Measurements from ENCODE around the gene NT5C1B. TPM values are rescaled to one million over a fixed set of nuclear protein-coding genes. Genes with fewer than 3 reads are reported as not detected.
A peak's percentile ranks its signal among the peaks of the same experiment; 100 is the strongest.

The NT5C1B gene
- total RNA-seq, 2 donors from 2014 or later: not detected

DNA sequence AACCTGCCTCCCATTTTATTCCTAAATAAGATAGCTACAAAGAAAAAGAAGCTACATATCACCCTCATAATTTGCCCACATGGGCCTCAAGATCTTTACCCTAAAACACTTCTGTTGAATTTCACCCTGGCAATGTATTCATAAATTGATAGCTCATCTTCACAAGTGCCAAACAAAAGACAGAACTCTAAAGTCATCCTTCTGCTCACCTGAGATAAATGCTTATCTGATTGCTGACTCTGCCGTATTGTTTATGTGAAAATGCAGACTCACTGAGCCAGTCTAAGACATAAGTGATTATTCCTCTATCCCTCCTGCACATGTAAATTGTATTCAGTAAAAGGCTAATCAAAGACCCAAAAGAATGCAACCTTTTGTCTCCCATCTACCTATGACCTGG, 30.9 kb downstream of the NT5C1B start:
- H3K4me1 Mint-ChIP-seq: peaks cover 22% of the 10 kb centered on the region
- no peak overlapping the region for H3K27ac Mint-ChIP-seq
- WGBS, 2 experiments (ENCODE audit: insufficient coverage in 1 of 2, insufficient read length in 1 of 2): 97% methylated on average over 1 of the region's 1 CpG; no CpG with 5 or more reads in 1 of the 2 experiments

DNA sequence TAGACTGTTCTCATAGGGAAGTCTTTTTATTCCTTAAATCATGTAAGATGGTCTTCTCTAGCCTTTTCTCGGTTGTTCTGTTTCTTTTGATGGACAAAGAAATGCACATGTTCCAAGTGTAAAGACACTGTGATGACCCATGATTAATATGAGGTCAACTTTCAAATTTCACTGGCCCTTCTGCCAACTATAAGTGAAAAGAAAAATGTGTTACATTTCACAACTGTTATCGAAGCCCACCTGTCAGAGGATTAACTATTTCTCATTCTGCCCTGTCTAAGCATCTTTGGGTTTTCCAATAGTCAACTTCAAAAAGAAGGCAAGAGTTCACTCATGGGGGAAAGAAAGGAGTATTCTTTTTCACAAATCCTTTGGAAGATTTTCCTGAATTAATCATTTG, 32.2 kb downstream of the NT5C1B start:
- no peaks in the 10 kb centered on the region for H3K27me3 Mint-ChIP-seq (ENCODE audit: insufficient read depth)
- no peaks in the 10 kb centered on the region for H3K9me3 ChIP-seq (ENCODE audit: control insufficient read depth, low read length)
- no peak overlapping the region for H3K4me3 ChIP-seq (ENCODE audit: low read length)
- H3K36me3 Mint-ChIP-seq (ENCODE audit: low read depth): peaks cover 16% of the 10 kb centered on the region
- H3K36me3 ChIP-seq (ENCODE audit: control insufficient read depth, insufficient read depth, low read length): peaks cover 21% of the 10 kb centered on the region
- no peak overlapping the region for H3K27ac ChIP-seq (ENCODE audit: low read depth, low read length)
- H3K4me3 Mint-ChIP-seq: no peak overlapping the region
- H3K9me3 Mint-ChIP-seq: no peaks in the 10 kb centered on the region
- H3K27ac Mint-ChIP-seq: no peak overlapping the region
- H3K4me1 ChIP-seq (ENCODE audit: control insufficient read depth, insufficient read depth, low read length): peaks cover 7% of the 10 kb centered on the region
- no peak overlapping the region for H3K9ac ChIP-seq (ENCODE audit: extremely low read depth, low read length, poor library complexity, severe bottlenecking)
- no peaks in the 10 kb centered on the region for H3K27me3 ChIP-seq (ENCODE audit: control insufficient read depth, insufficient read depth, low read length, poor library complexity, severe bottlenecking)
- WGBS, 2 experiments (ENCODE audit: insufficient coverage in 1 of 2, insufficient read length in 1 of 2): 96 to 99% methylated on average over 2 of the region's 2 CpGs
- DNase-seq: no peak
- H3K4me1 Mint-ChIP-seq: peaks cover 22% of the 10 kb centered on the region
- TF ChIP-seq, protein P1, sequence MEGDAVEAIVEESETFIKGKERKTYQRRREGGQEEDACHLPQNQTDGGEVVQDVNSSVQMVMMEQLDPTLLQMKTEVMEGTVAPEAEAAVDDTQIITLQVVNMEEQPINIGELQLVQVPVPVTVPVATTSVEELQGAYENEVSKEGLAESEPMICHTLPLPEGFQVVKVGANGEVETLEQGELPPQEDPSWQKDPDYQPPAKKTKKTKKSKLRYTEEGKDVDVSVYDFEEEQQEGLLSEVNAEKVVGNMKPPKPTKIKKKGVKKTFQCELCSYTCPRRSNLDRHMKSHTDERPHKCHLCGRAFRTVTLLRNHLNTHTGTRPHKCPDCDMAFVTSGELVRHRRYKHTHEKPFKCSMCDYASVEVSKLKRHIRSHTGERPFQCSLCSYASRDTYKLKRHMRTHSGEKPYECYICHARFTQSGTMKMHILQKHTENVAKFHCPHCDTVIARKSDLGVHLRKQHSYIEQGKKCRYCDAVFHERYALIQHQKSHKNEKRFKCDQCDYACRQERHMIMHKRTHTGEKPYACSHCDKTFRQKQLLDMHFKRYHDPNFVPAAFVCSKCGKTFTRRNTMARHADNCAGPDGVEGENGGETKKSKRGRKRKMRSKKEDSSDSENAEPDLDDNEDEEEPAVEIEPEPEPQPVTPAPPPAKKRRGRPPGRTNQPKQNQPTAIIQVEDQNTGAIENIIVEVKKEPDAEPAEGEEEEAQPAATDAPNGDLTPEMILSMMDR (conservative IDR thresholded peaks at IDR 0.05): no peak

More for the DNA sequence above, 30.9 kb downstream of the NT5C1B start:
- TF ChIP-seq, protein P1 (conservative IDR thresholded peaks at IDR 0.05): no peak
- H3K36me3 ChIP-seq (ENCODE audit: control insufficient read depth, insufficient read depth, low read length): peaks cover 21% of the 10 kb centered on the region
- no peaks in the 10 kb centered on the region for H3K27me3 ChIP-seq (ENCODE audit: control insufficient read depth, insufficient read depth, low read length, poor library complexity, severe bottlenecking)
- Mint-ChIP-seq H3K36me3 (ENCODE audit: low read depth) (peaks cover 16% of the 10 kb centered on the region), H3K9me3 (no peaks in the 10 kb centered on the region), H3K27me3 (ENCODE audit: insufficient read depth) (no peaks in the 10 kb centered on the region), H3K4me3 (peak overlapping the region; percentile 82)
- H3K9ac ChIP-seq (ENCODE audit: extremely low read depth, low read length, poor library complexity, severe bottlenecking): no peak overlapping the region
- no peak for DNase-seq
- H3K27ac ChIP-seq (ENCODE audit: low read depth, low read length): no peak overlapping the region
- peaks cover 7% of the 10 kb centered on the region for H3K4me1 ChIP-seq (ENCODE audit: control insufficient read depth, insufficient read depth, low read length)
- peak overlapping the region; percentile 86 for H3K4me3 ChIP-seq (ENCODE audit: low read length)
- H3K9me3 ChIP-seq (ENCODE audit: control insufficient read depth, low read length): no peaks in the 10 kb centered on the region

DNA sequence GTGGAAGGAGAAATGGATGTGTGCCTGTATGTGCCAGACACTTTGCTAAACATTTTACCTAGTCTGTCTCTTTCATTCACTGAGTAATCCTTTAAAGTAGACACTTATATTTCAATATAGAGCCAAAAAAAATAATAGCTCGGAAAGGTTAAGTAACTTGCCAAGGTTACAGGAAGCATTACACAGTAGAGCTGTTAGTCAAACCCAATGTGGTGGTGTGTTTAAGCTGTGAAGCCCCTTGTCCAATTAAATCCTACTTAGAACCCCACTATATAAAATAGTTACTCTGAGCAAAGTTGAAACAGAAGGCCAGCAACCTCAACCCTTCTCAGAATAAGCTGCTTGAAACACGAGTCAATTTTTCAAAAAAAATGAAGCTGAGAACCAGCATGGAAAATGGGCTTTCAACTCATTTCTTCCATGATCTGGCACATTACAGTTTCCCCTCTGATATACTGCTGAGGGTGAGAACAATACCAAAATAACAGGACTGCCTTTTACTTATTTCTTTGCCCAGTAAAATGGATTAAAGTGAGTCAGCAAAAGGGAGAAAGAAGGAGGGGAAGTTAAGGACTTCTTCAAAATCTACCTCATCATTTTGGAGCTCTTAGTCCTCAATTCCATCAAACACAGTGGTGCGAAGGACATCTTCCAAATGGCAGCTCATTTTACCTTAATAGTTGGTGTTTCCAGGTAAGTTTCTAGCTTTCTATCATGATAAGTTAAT, 36.9 kb downstream of the NT5C1B start:
- H3K27ac Mint-ChIP-seq: no peak overlapping the region
- no peak for DNase-seq
- no peak overlapping the region for H3K9ac ChIP-seq (ENCODE audit: extremely low read depth, low read length, poor library complexity, severe bottlenecking)

More for the DNA sequence above, 36.9 kb downstream of the NT5C1B start:
- WGBS, 2 experiments (ENCODE audit: insufficient coverage in 1 of 2, insufficient read length in 1 of 2): 85% methylated on average over 3 of the region's 3 CpGs; no CpG with 5 or more reads in 1 of the 2 experiments
- TF ChIP-seq, protein P1 (conservative IDR thresholded peaks at IDR 0.05): no peak
- Histone ChIP-seq H3K27me3 (ENCODE audit: control insufficient read depth, insufficient read depth, low read length, poor library complexity, severe bottlenecking) (peaks cover 7% of the 10 kb centered on the region), H3K4me1 (ENCODE audit: control insufficient read depth, insufficient read depth, low read length) (no peaks in the 10 kb centered on the region), H3K9me3 (ENCODE audit: control insufficient read depth, low read length) (no peaks in the 10 kb centered on the region), H3K36me3 (ENCODE audit: control insufficient read depth, insufficient read depth, low read length) (peaks cover 21% of the 10 kb centered on the region), H3K4me3 (ENCODE audit: low read length) (no peak overlapping the region), H3K27ac (ENCODE audit: low read depth, low read length) (no peak overlapping the region)
- Mint-ChIP-seq H3K36me3 (ENCODE audit: low read depth) (peaks cover 16% of the 10 kb centered on the region), H3K4me3 (no peak overlapping the region), H3K27me3 (ENCODE audit: insufficient read depth) (no peaks in the 10 kb centered on the region), H3K4me1 (peaks cover under 1% of the 10 kb centered on the region), H3K9me3 (no peaks in the 10 kb centered on the region)
